ENCODE results near the gene YPEL1.
"Not testable (repeated sequence)": the region's sequence is repeated elsewhere in the genome, so short reads cannot be mapped to it uniquely, and the experiment has no call there.

YPEL1 gene

DNA sequence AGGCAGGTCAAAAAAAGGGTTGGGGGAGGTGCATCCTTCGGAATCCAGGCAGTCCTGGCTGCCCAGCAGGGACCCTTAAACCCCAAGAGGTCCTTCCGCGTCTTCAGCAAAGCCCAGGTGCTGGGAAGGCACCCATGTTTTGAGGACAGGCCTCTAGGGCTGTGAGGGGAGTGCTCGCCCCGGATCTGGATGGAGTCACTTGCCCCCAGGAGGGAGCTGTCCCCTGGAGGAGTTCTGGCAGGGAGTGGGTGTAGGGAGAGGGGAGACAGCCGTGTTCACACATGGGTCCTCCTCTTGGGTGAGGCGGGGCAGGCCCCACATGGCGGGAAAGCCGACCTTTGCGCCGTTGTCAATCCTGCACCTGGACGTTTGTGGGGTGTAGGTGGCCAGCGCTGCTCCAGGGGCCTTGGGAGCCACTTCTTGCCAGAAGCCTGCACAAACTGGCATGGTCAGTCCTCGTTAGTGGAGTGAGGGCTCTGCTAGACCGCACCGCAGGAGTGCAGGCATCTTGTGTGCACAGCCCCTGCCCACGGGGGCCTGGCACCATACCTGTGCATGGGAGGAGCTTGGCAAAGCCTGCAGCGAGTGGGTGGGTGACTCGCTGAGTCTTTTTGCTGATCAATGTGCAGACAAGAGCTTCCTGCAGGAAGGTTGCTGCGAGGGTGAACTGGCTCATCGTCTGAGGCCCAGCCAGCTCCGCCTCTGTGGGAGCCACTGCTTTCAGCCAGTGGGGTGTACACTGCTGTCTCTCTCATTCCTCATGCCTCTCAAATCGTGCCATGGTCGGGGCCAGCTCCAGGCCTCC, 53.8 kb downstream of the YPEL1 start:
- no peak for DNase-seq

- no peak for DNase-seq
These were observed 54.6 kb downstream of the YPEL1 start for GRCh38 chr22:21680830-21681565.

- DNase-seq: no peak
These were observed 56.2 kb downstream of the YPEL1 start for GRCh38 chr22:21679383-21679782.

GRCh38 chr22:21678842-21679241, 56.8 kb downstream of the YPEL1 start:
- DNase-seq: not testable (repeated sequence)

- no peak for DNase-seq
These were observed 57.8 kb downstream of the YPEL1 start for GRCh38 chr22:21677606-21678443.

- DNase-seq: no peak
These were observed 60.9 kb downstream of the YPEL1 start for GRCh38 chr22:21674638-21675245.

- DNase-seq: no peak
These were observed 61.9 kb downstream of the YPEL1 start for GRCh38 chr22:21673534-21674321.

- DNase-seq: no peak
These were observed 63.4 kb downstream of the YPEL1 start for GRCh38 chr22:21672107-21672629.

- no peak for DNase-seq
These were observed 66.6 kb downstream of the YPEL1 start for GRCh38 chr22:21669026-21669425.

DNA sequence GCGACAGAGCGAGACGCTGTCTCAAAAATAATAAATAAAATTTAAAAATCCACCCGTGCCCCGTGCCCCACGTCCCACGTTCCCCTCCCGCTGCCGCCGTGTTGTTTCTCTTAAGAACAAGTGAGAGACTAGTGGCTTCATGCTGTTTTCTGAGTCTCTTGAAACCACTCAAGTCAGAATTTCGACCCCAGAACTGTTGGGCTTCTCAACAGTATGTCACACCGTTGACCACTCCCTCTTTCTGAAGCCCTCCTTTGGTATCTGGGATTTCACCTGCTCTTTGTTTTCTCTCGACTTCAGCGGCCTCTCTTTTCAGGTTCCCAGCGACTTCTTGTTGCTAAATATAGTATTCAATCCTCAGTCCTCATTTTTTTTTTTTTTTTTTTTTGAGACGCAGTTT, 68.8 kb downstream of the YPEL1 start:
- DNase-seq: no peak

- no peak for DNase-seq
These were observed 70.3 kb downstream of the YPEL1 start for GRCh38 chr22:21665047-21665851.

DNA sequence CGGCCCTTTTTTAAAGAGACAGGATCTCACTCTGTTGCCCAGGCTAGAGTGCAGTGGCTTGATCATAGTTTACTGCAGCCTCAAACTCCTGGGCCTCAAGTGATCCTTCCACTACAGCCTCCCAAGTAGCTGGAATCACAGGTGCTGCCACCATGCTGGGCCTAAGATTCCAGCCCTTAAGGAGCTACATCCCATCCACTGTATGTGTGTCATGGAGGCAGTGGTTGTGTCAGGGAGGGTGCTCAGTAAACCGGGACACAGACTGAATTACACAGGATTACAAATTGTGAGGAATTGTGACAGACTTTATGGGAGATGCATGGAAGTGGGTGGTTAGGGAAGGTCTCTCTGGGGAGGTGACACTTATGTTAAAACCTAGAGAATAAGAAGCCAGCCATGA, 71.9 kb downstream of the YPEL1 start:
- DNase-seq: no peak

GRCh38 chr22:21661991-21662390, 73.6 kb downstream of the YPEL1 start:
- DNase-seq: no peak

DNA sequence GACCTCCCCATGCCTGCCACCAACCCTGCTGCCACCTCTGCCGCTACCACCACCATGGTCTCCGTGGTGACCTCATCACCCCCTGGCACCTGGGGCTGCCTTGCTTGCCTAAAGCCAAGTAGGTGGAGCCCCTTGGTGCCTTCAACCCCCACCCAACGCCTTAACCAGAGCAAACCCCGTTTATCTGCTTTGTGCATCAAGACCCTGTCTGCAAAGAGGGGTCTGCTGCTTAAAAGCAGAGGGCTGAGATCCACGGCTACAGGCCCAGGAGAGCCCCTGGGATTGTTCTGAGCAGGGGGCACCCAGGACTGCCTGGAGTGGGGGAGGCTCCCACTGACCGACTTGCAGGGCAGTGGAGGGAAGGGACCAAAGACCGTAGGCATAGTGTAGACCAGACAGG, 74.7 kb downstream of the YPEL1 start:
- no peak for DNase-seq

GRCh38 chr22:21659864-21660525, 75.6 kb downstream of the YPEL1 start:
- DNase-seq: no peak

GRCh38 chr22:21657360-21658032, 78.1 kb downstream of the YPEL1 start:
- DNase-seq: peak; percentile 81

DNA sequence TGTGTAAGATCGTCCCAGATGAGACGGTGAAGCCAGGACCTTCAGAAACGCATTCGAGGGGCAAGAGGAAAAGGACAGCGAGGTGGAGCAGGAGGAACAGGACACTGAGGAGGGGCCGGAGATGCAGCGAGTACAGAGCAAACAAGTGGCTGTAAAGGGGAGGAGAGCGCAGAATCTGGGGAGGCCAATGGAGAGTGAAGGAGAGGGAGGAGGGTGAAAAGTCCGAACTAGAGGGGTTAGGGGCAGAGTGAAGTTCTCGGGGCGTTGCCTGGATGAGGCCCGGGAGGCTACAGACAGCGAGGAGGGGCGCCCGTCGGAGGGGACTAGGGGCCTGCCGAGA, 78.6 kb downstream of the YPEL1 start:
- DNase-seq: no peak

- DNase-seq: no peak
These were observed 82.7 kb downstream of the YPEL1 start for GRCh38 chr22:21652547-21653545.

Measured in activated naive CD4-positive, alpha-beta T cell treated with Interleukin-2 at 50 U/mL for 16 hours (primary cell).